ENCODE results near the gene OSBPL10. TPM values are rescaled to one million over a fixed set of nuclear protein-coding genes. Genes with fewer than 3 reads are reported as not detected.
A peak's percentile ranks its signal among the peaks of the same experiment; 100 is the strongest.
"Not testable (repeated sequence)": the region's sequence is repeated elsewhere in the genome, so short reads cannot be mapped to it uniquely, and the experiment has no call there.

The OSBPL10 gene
- total RNA-seq (10 to 100 TPM; 10.7 to 11.2 TPM), polyA plus RNA-seq (under 1 TPM; 0.03 to 0.08 (median 0.03) TPM), total RNA-seq (0 to 0.09 (median 0.07) reads per million in 6 experiments)

- H3K9me3 Mint-ChIP-seq = peaks cover 0 to 3% (median 0%) of the 10 kb centered on the region in 9 donors
Observed at GRCh38 chr3:31981206-31982181, at the start of gene OSBPL10, which contains the start of gene ZNF860. Gene OSBPL10 (minus strand): TSS chr3:31981262. CDS start chr3:31981179, 83 bp downstream. Gene ZNF860 (plus strand): TSS chr3:31981750. CDS start chr3:31989080, 7,330 bp downstream.

GRCh38 chr3:32026593-32026992 lies 45.5 kb upstream of the OSBPL10 start:
- peaks cover 0 to 10% (median 2%) of the 10 kb centered on the region in 5 donors for H3K27me3 Mint-ChIP-seq
- DNase-seq = no peak
- no peak for ATAC-seq
- peaks cover 0 to 8% (median 0%) of the 10 kb centered on the region in 4 donors for H3K4me1 Mint-ChIP-seq
- no peak overlapping the region for H3K27ac Mint-ChIP-seq
- no peaks in the 10 kb centered on the region for H3K36me3 Mint-ChIP-seq
- POLR2A ChIA-PET = interaction anchor here (0.6 kb wide), 1 partner anchor 271 kb away, joined by 3 read pairs; no protein-coding TSS in a partner anchor
- H3K9me3 Mint-ChIP-seq = no peaks in the 10 kb centered on the region
- no peak overlapping the region for H3K4me3 Mint-ChIP-seq

More at GRCh38 chr3:31981206-31982181, at the start of gene OSBPL10, which contains the start of gene ZNF860:
- Mint-ChIP-seq H3K27me3 (peaks cover 21 to 78% (median 43%) of the 10 kb centered on the region in 5 donors), H3K27ac (peak within 1 kb of the TSS in 2 of 10 donors; percentile 29 to 54), H3K4me1 (peaks cover 5 to 43% (median 18%) of the 10 kb centered on the region in 4 donors), H3K36me3 (no peaks in the 10 kb centered on the region), H3K4me3 (peak within 1 kb of the TSS; percentile 72 to 94 (median 86))
- POLR2A ChIA-PET = no interaction called here
- ATAC-seq (peak; percentile 55 to 56), DNase-seq (peak in 4 of 10 donors; percentile 7 to 13 (median 10))

GRCh38 chr3:32022947-32023346 lies 41.9 kb upstream of the OSBPL10 start:
- H3K9me3 Mint-ChIP-seq = no peaks in the 10 kb centered on the region
- ATAC-seq (no peak), DNase-seq (no peak)
- POLR2A ChIA-PET = no interaction called here
- peaks cover 0 to 13% (median 1%) of the 10 kb centered on the region in 4 donors for H3K4me1 Mint-ChIP-seq
- H3K27me3 Mint-ChIP-seq = peaks cover 2 to 9% (median 5%) of the 10 kb centered on the region in 5 donors
- no peaks in the 10 kb centered on the region for H3K36me3 Mint-ChIP-seq
- H3K4me3 Mint-ChIP-seq = no peak overlapping the region
- no peak overlapping the region for H3K27ac Mint-ChIP-seq

GRCh38 chr3:32021748-32022147 lies 40.7 kb upstream of the OSBPL10 start:
- H3K4me1 Mint-ChIP-seq = peaks cover 0 to 13% (median 1%) of the 10 kb centered on the region in 4 donors
- no peaks in the 10 kb centered on the region for H3K9me3 Mint-ChIP-seq
- no peak for DNase-seq
- no peak overlapping the region for H3K27ac Mint-ChIP-seq
- H3K4me3 Mint-ChIP-seq = no peak overlapping the region
- ATAC-seq = no peak
- H3K36me3 Mint-ChIP-seq = no peaks in the 10 kb centered on the region
- POLR2A ChIA-PET = interaction anchor here (1.1 kb wide), 1 partner anchor 93 kb away, joined by 3 read pairs; no protein-coding TSS in a partner anchor
- H3K27me3 Mint-ChIP-seq = peaks cover 0 to 9% (median 1%) of the 10 kb centered on the region in 5 donors

- ATAC-seq (no peak), DNase-seq (no peak)
- Mint-ChIP-seq H3K4me3 (no peak overlapping the region), H3K4me1 (peaks cover 0 to 7% (median 1%) of the 10 kb centered on the region in 4 donors), H3K27ac (no peak overlapping the region), H3K27me3 (peaks cover 0 to 9% (median 0%) of the 10 kb centered on the region in 5 donors), H3K9me3 (no peaks in the 10 kb centered on the region), H3K36me3 (no peaks in the 10 kb centered on the region)
- POLR2A ChIA-PET = no interaction called here
Observed at GRCh38 chr3:32021155-32021554, 40.1 kb upstream of the OSBPL10 start.

- H3K4me1 Mint-ChIP-seq = peaks cover 0 to 7% (median 1%) of the 10 kb centered on the region in 4 donors
- no peak overlapping the region for H3K4me3 Mint-ChIP-seq
- peaks cover 0 to 9% (median 0%) of the 10 kb centered on the region in 5 donors for H3K27me3 Mint-ChIP-seq
- H3K36me3 Mint-ChIP-seq = no peaks in the 10 kb centered on the region
- peak in 4 of 10 donors; percentile 3 to 43 (median 41) for DNase-seq
- peaks cover 0 to 5% (median 0%) of the 10 kb centered on the region in 9 donors for H3K9me3 Mint-ChIP-seq
- H3K27ac Mint-ChIP-seq = no peak overlapping the region
- POLR2A ChIA-PET = interaction anchor here (0.6 kb wide), 1 partner anchor 817 kb away, joined by 5 read pairs; no protein-coding TSS in a partner anchor
- no peak for ATAC-seq
Observed at GRCh38 chr3:32018757-32019564, 37.9 kb upstream of the OSBPL10 start.

- peaks cover 0 to 7% (median 1%) of the 10 kb centered on the region in 4 donors for H3K4me1 Mint-ChIP-seq
- ATAC-seq (no peak), DNase-seq (no peak)
- H3K27me3 Mint-ChIP-seq = peaks cover 0 to 11% (median 3%) of the 10 kb centered on the region in 5 donors
- peaks cover 0 to 5% (median 0%) of the 10 kb centered on the region in 9 donors for H3K9me3 Mint-ChIP-seq
- H3K4me3 Mint-ChIP-seq = no peak overlapping the region
- H3K36me3 Mint-ChIP-seq = no peaks in the 10 kb centered on the region
- POLR2A ChIA-PET = no interaction called here
- H3K27ac Mint-ChIP-seq = no peak overlapping the region
Observed at GRCh38 chr3:32017286-32017685, 36.2 kb upstream of the OSBPL10 start.

- H3K36me3 Mint-ChIP-seq, H3K4me3 Mint-ChIP-seq, DNase-seq, H3K27ac Mint-ChIP-seq, H3K9me3 Mint-ChIP-seq, H3K4me1 Mint-ChIP-seq, POLR2A ChIA-PET, ATAC-seq: not testable (repeated sequence)
- peaks cover 1 to 23% (median 3%) of the 10 kb centered on the region in 5 donors for H3K27me3 Mint-ChIP-seq
Observed at GRCh38 chr3:32015638-32016037, 34.6 kb upstream of the OSBPL10 start.

- H3K9me3 Mint-ChIP-seq, H3K4me3 Mint-ChIP-seq, POLR2A ChIA-PET, DNase-seq, H3K36me3 Mint-ChIP-seq, H3K27ac Mint-ChIP-seq, ATAC-seq: not testable (repeated sequence)
- Mint-ChIP-seq H3K27me3 (peaks cover 6 to 32% (median 14%) of the 10 kb centered on the region in 5 donors), H3K4me1 (peaks cover 0 to 14% (median 7%) of the 10 kb centered on the region in 4 donors)
Observed at GRCh38 chr3:32010699-32011098, 29.6 kb upstream of the OSBPL10 start.

- Mint-ChIP-seq H3K36me3 (peaks cover 0 to 2% (median 0%) of the 10 kb centered on the region in 3 donors), H3K4me1 (peaks cover 0 to 14% (median 7%) of the 10 kb centered on the region in 4 donors), H3K9me3 (peaks cover 0 to 4% (median 0%) of the 10 kb centered on the region in 9 donors), H3K27me3 (peaks cover 6 to 32% (median 14%) of the 10 kb centered on the region in 5 donors), H3K27ac (no peak overlapping the region), H3K4me3 (no peak overlapping the region)
- POLR2A ChIA-PET = no interaction called here
- no peak for ATAC-seq
- no peak for DNase-seq
Observed at GRCh38 chr3:32009957-32010356, 28.9 kb upstream of the OSBPL10 start.

- Mint-ChIP-seq H3K36me3 (peaks cover 0 to 2% (median 0%) of the 10 kb centered on the region in 3 donors), H3K4me1 (peaks cover 0 to 14% (median 7%) of the 10 kb centered on the region in 4 donors), H3K4me3 (no peak overlapping the region), H3K9me3 (peaks cover 0 to 4% (median 0%) of the 10 kb centered on the region in 9 donors), H3K27ac (no peak overlapping the region), H3K27me3 (peaks cover 6 to 37% (median 14%) of the 10 kb centered on the region in 5 donors)
- POLR2A ChIA-PET = no interaction called here
- ATAC-seq = no peak
- DNase-seq = no peak
Observed at GRCh38 chr3:32009101-32009500, 28.0 kb upstream of the OSBPL10 start.

Data from naive thymus-derived CD8-positive, alpha-beta T cell (primary cell).